Measurements from ENCODE around the gene PEMT.

Gene PEMT

GRCh38 chr17:17523001-17523730 lies 68.3 kb downstream of the PEMT start (continued):
- TF ChIP-seq KLF17 (tag by site-specific recombination; IDR thresholded peaks at IDR 0.05) (no peak), ZBTB7A (tag by site-specific recombination; IDR thresholded peaks at IDR 0.05; ENCODE audit: low read depth) (no peak), HOXA7 (CRISPR knock-in tag; IDR thresholded peaks at IDR 0.05; ENCODE audit: borderline replicate concordance) (no peak), ZNF155 (tag by site-specific recombination; IDR thresholded peaks at IDR 0.05) (no peak), GLIS1 (tag by site-specific recombination; IDR thresholded peaks at IDR 0.05) (peak; percentile 98), ZNF280C (tag by site-specific recombination; IDR thresholded peaks at IDR 0.05) (no peak)

- POLR2A ChIA-PET, result no interaction called here
- CTCF ChIA-PET, result interaction anchor here (0.6 to 1.0 kb wide), 2 partner anchors 13 to 24 kb away, joined by 3 to 4 read pairs; no protein-coding TSS in a partner anchor
- TF ChIP-seq ZBTB21 (tag by site-specific recombination; IDR thresholded peaks at IDR 0.05) (no peak), ZFP37 (tag by site-specific recombination; IDR thresholded peaks at IDR 0.05) (no peak), ZNF266 (tag by site-specific recombination; IDR thresholded peaks at IDR 0.05; ENCODE audit: low read depth) (no peak), PRDM10 (tag by site-specific recombination; IDR thresholded peaks at IDR 0.05) (no peak), ZNF280D (tag by site-specific recombination; IDR thresholded peaks at IDR 0.05) (no peak), ZNF692 (tag by site-specific recombination; IDR thresholded peaks at IDR 0.05) (no peak), PATZ1 (tag by site-specific recombination; IDR thresholded peaks at IDR 0.05) (no peak), ZBTB1 (tag by site-specific recombination; IDR thresholded peaks at IDR 0.05) (no peak), ZBTB20 (tag by site-specific recombination; IDR thresholded peaks at IDR 0.05) (no peak), ZNF785 (tag by site-specific recombination; IDR thresholded peaks at IDR 0.05) (no peak), ZNF560 (tag by site-specific recombination; IDR thresholded peaks at IDR 0.05; ENCODE audit: borderline replicate concordance) (no peak), ZNF157 (tag by site-specific recombination; IDR thresholded peaks at IDR 0.05) (no peak), ZNF280C (tag by site-specific recombination; IDR thresholded peaks at IDR 0.05) (no peak)
These were observed 70.8 kb downstream of the PEMT start for GRCh38 chr17:17520599-17521232.

More at GRCh38 chr17:17520599-17521232, 70.8 kb downstream of the PEMT start:
- Histone ChIP-seq H3K9me3 (ENCODE audit: control insufficient read depth, insufficient read depth, low read depth, low read length) (no peaks in the 10 kb centered on the region), H3K4me1 (ENCODE audit: control insufficient read depth, insufficient read depth, low read length) (peaks cover 2% of the 10 kb centered on the region; the same call in 1 of the 2 replicates), H3K4me3 (ENCODE audit: low read depth, low read length) (no peak overlapping the region), H3K27ac (ENCODE audit: extremely low read depth, low read depth, low read length) (no peak overlapping the region), H3K36me3 (ENCODE audit: control insufficient read depth in 2 of 2, insufficient read depth in 1 of 2, low read length in 2 of 2) (no peaks in the 10 kb centered on the region)

All from HEK293 (cell line).